GM20431 (cell line): ENCODE data around the gene MREG.
"Not testable (repeated sequence)": the region's sequence is repeated elsewhere in the genome, so short reads cannot be mapped to it uniquely, and the experiment has no call there.

Experiments used
- in situ Hi-C: fragments of 300-500 bp; cut with MseI, MboI; formaldehyde crosslinking; loops from one replicate; pipeline ENCODE4 v1.15.0; 2020; ENCODE audit warnings: low sequenced_read_pairs; ENCODE audit not compliant: unreplicated experiment

The MREG gene

DNA sequence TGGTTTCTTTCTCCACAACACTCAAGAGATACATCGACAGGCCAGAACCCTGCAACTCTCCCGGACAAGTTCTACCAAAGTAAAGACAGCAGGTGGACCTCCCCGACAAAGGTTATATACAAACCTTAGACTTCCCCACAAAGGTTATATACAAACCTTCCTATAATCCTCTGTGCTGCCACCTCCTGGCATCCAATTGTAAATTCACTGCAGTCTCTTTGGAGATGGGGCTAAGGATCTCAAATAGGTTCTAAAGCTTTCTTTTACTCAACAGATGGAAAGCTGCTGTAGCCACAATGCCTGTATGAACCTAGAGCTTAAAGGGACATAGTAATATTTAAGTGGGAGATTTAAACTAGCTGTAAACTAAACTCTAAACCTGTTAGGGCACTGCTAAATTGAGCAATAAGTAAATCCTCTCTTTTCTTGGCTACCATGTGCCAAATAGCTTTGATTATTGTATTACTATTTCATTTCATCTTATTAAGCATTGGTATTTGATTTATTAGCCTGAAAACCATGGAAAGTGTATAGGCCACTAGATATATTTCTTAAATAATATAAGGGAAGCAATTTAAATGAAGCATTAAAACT lies 9.8 kb upstream of the MREG start:
- in situ Hi-C loops: loop anchor here (10.0 kb wide), 1 partner anchor 68 kb away; no protein-coding TSS in a partner anchor

- in situ Hi-C loops: loop anchor here (10.0 kb wide), 1 partner anchor 67 kb away; no protein-coding TSS in a partner anchor
Measured at GRCh38 chr2:216021768-216022565, 8.6 kb upstream of the MREG start.

- in situ Hi-C loops: no loop called here
Measured at GRCh38 chr2:216018709-216019108, 5.4 kb upstream of the MREG start.

DNA sequence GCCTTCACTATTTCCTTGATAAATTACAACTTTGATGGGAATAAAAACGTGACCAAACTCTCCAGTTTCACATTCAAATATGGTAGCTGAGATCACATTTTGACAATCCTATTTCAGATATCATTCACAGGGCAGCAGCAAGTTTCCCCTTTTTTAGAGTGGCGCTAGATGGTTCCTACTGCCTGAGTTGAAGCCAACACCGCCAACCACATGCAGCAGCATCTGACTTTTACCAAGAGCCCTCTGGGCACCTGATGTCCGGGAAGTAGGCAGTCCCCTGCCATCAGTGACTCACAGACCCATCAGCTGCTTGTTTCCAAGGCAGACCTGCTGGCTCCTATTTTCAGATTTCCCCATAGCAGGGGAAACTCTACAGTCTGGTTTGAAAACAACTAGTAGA lies 4.0 kb upstream of the MREG start:
- in situ Hi-C loops: no loop called here

DNA sequence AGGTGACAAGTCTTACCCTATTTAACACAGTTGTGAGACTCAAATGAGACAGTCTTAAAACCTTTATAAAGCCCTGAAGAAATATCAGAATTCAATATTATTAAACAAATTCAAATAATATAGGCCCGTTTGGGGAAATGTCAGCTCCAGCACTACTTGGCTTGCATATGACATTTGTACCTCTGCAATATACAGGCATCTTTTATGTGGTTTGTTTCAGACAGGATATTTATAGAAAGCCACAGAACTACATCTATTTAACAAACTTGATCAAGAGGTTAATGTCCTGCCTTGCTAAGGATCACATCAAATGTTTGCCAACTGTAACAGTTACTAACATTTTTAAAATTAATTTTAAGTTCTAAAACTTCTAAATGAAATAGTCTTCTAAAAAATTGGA lies 3.2 kb upstream of the MREG start:
- in situ Hi-C loops: no loop called here

- in situ Hi-C loops: no loop called here
Measured at GRCh38 chr2:216015722-216016464, 2.5 kb upstream of the MREG start.

- in situ Hi-C loops: no loop called here
Measured at GRCh38 chr2:216014986-216015385, 1.6 kb upstream of the MREG start.

DNA sequence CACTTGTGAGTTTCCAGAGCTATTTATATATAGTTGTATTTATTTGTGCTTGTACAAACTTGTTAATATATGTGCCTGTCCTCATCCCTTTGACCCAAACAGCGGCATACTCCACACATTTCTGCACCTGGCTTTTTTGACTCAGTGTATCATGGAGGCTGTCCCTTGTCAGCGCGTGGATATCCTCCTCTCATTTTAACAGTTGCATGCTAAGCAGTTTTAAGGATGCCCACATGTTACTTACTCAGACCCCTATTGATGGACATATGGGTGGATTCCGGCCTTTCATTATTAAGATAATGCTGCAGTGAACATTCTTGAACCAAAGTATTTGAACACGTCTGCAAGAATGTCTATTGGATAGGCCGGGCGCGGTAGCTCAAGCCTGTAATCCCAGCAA lies 655 bp upstream of the MREG start:
- in situ Hi-C loops: no loop called here

- in situ Hi-C loops: no loop called here
Measured at GRCh38 chr2:216012830-216013079, 596 bp downstream of the MREG start.

DNA sequence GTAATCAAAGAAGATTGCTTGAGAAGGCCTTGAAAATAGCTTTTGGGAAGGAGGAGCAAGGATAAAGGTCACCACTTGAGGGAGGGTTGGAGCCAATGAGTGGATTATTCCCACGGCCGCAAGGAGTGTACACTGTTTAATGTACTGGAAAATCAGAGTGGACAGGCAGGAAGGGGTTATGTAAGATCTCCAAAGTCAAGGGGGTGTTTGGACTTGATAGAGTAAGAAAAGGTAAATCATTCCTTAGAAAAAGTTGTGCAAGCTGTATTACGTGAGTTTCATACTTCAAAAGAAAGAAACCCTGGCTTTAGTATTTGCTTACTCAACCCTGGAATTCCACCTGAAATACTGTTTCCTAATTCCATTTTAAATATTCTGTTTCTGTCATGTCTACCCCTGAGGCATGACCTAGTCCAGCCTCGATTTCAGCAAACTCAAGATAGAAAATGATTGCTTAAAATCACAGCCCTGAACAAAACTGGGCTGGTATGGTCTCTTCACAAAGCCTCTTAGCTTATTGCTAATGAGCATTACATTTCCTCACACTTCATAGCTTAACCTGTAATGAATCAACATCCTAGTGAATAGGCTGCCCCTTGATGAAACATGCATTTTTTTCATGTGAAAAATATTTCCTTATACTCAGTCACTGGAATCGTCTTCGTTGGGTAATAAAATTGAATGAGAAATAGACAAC lies 1.1 kb downstream of the MREG start:
- in situ Hi-C loops: no loop called here

GRCh38 chr2:216009215-216009614 lies 4.1 kb downstream of the MREG start:
- in situ Hi-C loops: not testable (repeated sequence)

DNA sequence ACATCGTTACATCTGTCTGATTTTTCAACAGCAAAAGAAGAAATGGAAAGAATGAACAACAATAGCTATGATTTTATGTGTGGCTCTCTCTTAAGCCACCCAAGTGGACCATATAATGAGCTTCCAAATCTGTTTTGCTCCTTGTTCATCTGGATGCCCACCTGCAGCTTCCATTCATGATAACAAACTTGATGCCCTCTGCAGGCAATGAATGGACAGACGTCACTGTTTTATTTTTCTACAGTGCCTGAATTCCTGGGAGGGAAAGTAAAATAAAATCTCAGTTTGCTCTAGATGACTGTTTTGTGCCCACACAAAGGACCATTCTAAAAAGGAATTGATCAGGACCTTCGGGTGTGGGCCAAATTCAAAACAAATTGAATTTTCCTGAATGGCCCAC lies 5.0 kb downstream of the MREG start:
- in situ Hi-C loops: no loop called here

DNA sequence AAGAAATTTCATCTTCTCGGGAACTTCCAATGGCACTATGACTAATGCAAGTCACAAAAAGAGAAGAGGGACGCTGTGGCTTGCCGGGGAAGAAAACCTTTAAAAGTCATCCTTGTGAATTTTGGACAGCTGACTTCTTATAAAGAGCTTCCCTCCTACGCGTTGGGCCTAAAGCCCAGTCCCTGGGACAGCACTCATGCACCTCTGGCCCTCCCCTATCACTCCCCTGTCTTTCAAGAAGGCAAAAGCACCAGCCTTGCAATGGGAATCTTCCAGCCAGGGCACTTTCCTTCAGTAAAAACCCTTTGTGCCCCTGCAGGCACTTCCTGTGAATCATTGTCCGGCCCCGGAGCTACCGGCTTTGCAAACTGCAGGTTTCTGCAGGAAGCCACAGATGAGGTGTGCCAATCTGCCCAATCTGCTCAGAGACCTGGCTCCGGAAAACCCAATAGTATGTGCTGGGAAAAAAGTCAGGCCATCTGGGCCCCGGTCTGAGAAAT lies 7.1 kb downstream of the MREG start:
- in situ Hi-C loops: no loop called here

DNA sequence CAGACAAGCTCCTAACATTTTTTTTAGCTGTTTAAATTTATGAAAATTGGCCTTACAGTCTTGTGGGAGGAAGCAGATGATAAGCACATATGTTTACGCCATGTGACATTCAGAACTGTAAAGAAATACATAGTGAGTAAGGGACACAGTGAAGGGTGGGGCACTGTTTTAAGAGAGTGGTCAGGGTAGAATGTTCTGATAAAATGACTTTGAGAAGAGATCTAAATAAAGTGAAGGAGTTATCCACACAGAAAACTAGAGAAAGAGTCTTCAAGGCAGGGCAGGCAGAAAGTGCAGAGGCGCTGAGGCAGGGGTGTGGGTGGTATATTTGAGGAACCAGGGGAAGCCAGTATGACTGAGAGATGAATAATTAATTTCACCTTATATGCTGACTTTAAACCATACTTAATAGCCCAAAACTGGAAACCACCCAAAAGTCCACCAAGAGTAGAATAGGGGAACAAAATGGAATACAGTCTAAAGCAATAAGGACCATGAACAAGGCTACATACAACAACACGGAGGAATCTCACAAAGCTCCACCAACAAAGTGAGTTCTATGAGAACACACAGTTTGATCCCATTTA lies 8.6 kb downstream of the MREG start:
- in situ Hi-C loops: no loop called here

DNA sequence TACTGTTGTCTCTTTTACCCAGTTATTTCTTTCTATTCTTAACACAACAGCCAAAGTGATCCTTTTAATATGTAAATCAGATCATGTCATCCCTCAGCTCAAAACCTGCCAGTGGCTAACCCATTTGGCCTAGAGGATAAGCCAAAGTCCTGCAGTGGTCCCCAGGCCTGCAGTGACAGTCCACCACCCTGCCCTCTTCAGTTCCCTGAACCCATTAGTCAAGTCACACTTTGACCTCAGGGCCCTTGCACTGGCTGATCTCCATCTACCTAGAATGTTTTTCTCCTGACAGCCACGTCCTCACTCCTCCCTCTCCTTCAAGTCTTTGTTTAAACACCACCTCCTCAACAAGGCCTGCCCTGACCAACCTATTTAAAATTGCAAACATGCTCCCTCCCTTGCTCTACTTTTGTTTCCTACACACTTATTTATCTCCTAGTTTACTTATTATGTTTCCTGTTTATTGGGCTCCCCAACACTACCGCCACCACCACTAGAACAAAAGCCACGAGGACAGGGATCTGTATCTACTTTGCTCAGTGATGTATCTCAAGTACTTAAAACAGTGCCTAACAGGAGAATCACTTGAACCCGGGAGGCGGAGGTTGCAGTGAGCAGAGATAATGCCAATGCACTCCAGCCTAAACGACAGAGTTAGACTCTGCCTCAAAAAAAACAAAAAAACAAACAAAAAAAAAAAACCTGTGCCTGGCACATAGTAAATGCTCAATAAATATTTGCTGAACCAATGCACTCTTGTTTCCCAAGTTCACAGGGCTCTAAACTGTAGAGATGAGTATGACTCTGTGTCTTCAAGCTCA lies 9.3 kb downstream of the MREG start:
- in situ Hi-C loops: no loop called here

GRCh38 chr2:216002693-216003092 lies 10.7 kb downstream of the MREG start:
- in situ Hi-C loops: no loop called here

DNA sequence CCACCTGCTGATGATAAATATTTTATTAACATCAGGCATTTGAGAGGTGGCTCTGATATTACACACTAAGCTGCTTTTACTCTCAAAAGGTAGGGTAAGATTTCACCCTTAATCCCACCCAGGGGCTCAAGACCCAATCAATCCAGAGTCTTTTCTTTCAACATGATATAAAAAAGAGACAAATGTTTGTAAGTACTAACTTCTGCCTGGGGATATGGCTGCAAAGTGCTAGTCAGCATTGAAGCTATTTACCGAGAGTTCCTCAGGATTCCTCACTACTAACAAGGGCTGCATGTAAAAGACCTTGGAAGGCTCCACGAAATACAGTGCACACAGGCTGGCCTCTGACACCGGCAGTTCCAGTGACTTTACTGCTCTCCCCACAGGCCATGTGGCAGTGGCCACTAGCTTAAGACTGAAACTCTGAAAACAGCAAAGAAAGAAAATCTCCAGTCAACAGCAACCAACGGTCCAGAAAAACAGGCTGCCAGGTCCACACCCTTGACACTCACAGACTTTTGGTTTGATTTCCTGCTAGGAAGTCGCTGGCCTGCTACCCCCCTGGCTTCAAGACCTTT lies 11.2 kb downstream of the MREG start:
- in situ Hi-C loops: no loop called here

GRCh38 chr2:216001216-216002100 lies 11.9 kb downstream of the MREG start:
- in situ Hi-C loops: no loop called here
